H9 (cell line): ENCODE measurements around the gene GPRC5D. TPM values are rescaled to one million over a fixed set of nuclear protein-coding genes. Genes with fewer than 3 reads are reported as not detected.

Source experiments
- DNase-seq: peaks from one replicate; pipeline ENCODE4 v3.0.0-alpha.2; 2017
- H2AFZ ChIP-seq: one replicate; pipeline ENCODE4 v1.6.1; 2013; ENCODE audit warnings: mild to moderate bottlenecking, low read length, control low read depth, moderate library complexity
- H2AK5ac ChIP-seq: 2 replicates; pipeline ENCODE4 v1.6.1; 2013; ENCODE audit warnings: low read length, control low read depth, mixed read lengths; ENCODE audit not compliant: insufficient read length
- H2BK120ac ChIP-seq: one replicate; pipeline ENCODE4 v1.6.1; 2013; ENCODE audit warnings: low read depth, mild to moderate bottlenecking, low read length, control low read depth, inconsistent platforms; ENCODE audit not compliant: poor library complexity, severe bottlenecking
- H2BK12ac ChIP-seq: 2 replicates; pipeline ENCODE4 v1.6.1; 2013; ENCODE audit warnings: low read length, control low read depth, mixed read lengths, low read depth; ENCODE audit not compliant: insufficient read length
- H2BK15ac ChIP-seq: 2 replicates; pipeline ENCODE4 v1.6.1; 2013; ENCODE audit warnings: low read depth, low read length, control low read depth
- H2BK20ac ChIP-seq: one replicate; pipeline ENCODE4 v1.6.1; 2013; ENCODE audit warnings: low read depth, mild to moderate bottlenecking, low read length, control low read depth, inconsistent platforms; ENCODE audit not compliant: poor library complexity, severe bottlenecking
- H2BK5ac ChIP-seq: 2 replicates; pipeline ENCODE4 v1.6.1; 2013; ENCODE audit warnings: low read length, control low read depth, mixed read lengths; ENCODE audit not compliant: insufficient read length
- H3K14ac ChIP-seq: 2 replicates; pipeline ENCODE4 v1.6.1; 2013; ENCODE audit warnings: low read length, control low read depth; ENCODE audit not compliant: insufficient read depth
- H3K18ac ChIP-seq: 2 replicates; pipeline ENCODE4 v1.6.1; 2013; ENCODE audit warnings: low read depth, mild to moderate bottlenecking, mixed read lengths, low read length, control low read depth; ENCODE audit not compliant: insufficient read length
- H3K23ac ChIP-seq: 2 replicates; pipeline ENCODE4 v1.6.1; 2013; ENCODE audit warnings: low read length, control low read depth, mixed read lengths, low read depth; ENCODE audit not compliant: insufficient read length
- H3K23me2 ChIP-seq: 2 replicates; pipeline ENCODE4 v1.6.1; 2013; ENCODE audit warnings: low read depth, mild to moderate bottlenecking, mixed read lengths, low read length, control low read depth; ENCODE audit not compliant: insufficient read length, poor library complexity, severe bottlenecking
- H3K27ac ChIP-seq: 2 replicates; pipeline ENCODE4 v1.5.1; 2013; ENCODE audit warnings: low read length, control low read depth, mixed read lengths, low read depth; ENCODE audit not compliant: insufficient read length
- H3K27me3 ChIP-seq: 2 replicates; pipeline ENCODE4 v1.6.1; 2013; ENCODE audit warnings: low read length, control low read depth, inconsistent platforms; ENCODE audit not compliant: insufficient read depth
- H3K4ac ChIP-seq: 2 replicates; pipeline ENCODE4 v1.6.1; 2013; ENCODE audit warnings: low read depth, mild to moderate bottlenecking, control low read depth, inconsistent platforms, low read length, moderate library complexity
- H3K4me1 ChIP-seq: 2 replicates; pipeline ENCODE4 v1.6.1; 2013; ENCODE audit warnings: low read length, control low read depth, inconsistent platforms; ENCODE audit not compliant: insufficient read depth
- H3K4me2 ChIP-seq: 2 replicates; pipeline ENCODE4 v1.6.1; 2013; ENCODE audit warnings: low read length, control low read depth, mixed read lengths; ENCODE audit not compliant: insufficient read length, insufficient read depth
- H3K56ac ChIP-seq: 2 replicates; pipeline ENCODE4 v1.6.1; 2013; ENCODE audit warnings: low read depth, mild to moderate bottlenecking, mixed read lengths, low read length, control low read depth; ENCODE audit not compliant: insufficient read length
- H3K79me1 ChIP-seq: 2 replicates; pipeline ENCODE4 v1.6.1; 2013; ENCODE audit warnings: low read depth, mild to moderate bottlenecking, moderate library complexity, low read length, control low read depth, inconsistent platforms; ENCODE audit not compliant: insufficient read depth, poor library complexity, severe bottlenecking
- H3K79me2 ChIP-seq: 2 replicates; pipeline ENCODE4 v1.6.1; 2013; ENCODE audit warnings: low read length, control low read depth, inconsistent platforms; ENCODE audit not compliant: insufficient read depth
- H3K9ac ChIP-seq: 2 replicates; pipeline ENCODE4 v1.6.1; 2013; ENCODE audit warnings: low read length, control low read depth, mixed read lengths; ENCODE audit not compliant: insufficient read length; ENCODE audit errors: extremely low read depth
- H3K9me3 ChIP-seq: one replicate; pipeline ENCODE4 v1.6.1; 2013; ENCODE audit warnings: low read depth, low read length, inconsistent platforms; ENCODE audit not compliant: control insufficient read depth
- H3T11ph ChIP-seq: one replicate; pipeline ENCODE4 v1.6.1; 2013; ENCODE audit warnings: mild to moderate bottlenecking, low read length, control low read depth, inconsistent platforms
- H4K20me1 ChIP-seq: one replicate; pipeline ENCODE4 v1.6.1; 2013; ENCODE audit not compliant: control insufficient read depth, insufficient read length, insufficient read depth
- H4K5ac ChIP-seq: 2 replicates; pipeline ENCODE4 v1.6.1; 2013; ENCODE audit warnings: low read depth, mild to moderate bottlenecking, mixed read lengths, low read length, control low read depth; ENCODE audit not compliant: insufficient read length
- H4K8ac ChIP-seq: replicated peaks from 2 replicates; pipeline ENCODE4 v1.6.1; 2013; ENCODE audit warnings: low read length, control low read depth, mixed read lengths, low read depth; ENCODE audit not compliant: insufficient read length
- H4K91ac ChIP-seq: 2 replicates; pipeline ENCODE4 v1.6.1; 2013; ENCODE audit warnings: low read depth, mild to moderate bottlenecking, moderate library complexity, mixed read lengths, low read length, control low read depth; ENCODE audit not compliant: insufficient read length
- H3K27ac Mint-ChIP-seq, 3 experiments: 2 replicates in 2 of 3; 3 replicates in 1 of 3; pipeline ENCODE4 v1.8.0; 2020 to 2021; ENCODE audit warnings: mixed read lengths in 3 of 3, mild to moderate bottlenecking in 1 of 3, moderate library complexity in 1 of 3
- H3K27me3 Mint-ChIP-seq: 2 replicates; pipeline ENCODE4 v1.8.0; 2021; ENCODE audit warnings: low read depth, mild to moderate bottlenecking, moderate library complexity, mixed read lengths
- H3K36me3 Mint-ChIP-seq, 3 experiments: 2 replicates in 2 of 3; 3 replicates in 1 of 3; pipeline ENCODE4 v1.8.0; 2020 to 2021; ENCODE audit warnings: low read depth in 3 of 3, mixed read lengths in 3 of 3; ENCODE audit not compliant: insufficient read depth in 1 of 3
- H3K4me1 Mint-ChIP-seq, 2 experiments: 2 replicates each; pipeline ENCODE4 v1.8.0; 2020; ENCODE audit warnings: mixed read lengths in 2 of 2
- H3K4me3 Mint-ChIP-seq, 2 experiments: 2 replicates in 1 of 2; 3 replicates in 1 of 2; pipeline ENCODE4 v1.8.0; 2020 to 2021; ENCODE audit warnings: mild to moderate bottlenecking in 2 of 2, mixed read lengths in 2 of 2, moderate library complexity in 1 of 2
- H3K9me3 Mint-ChIP-seq, 2 experiments: 2 replicates in 1 of 2; 3 replicates in 1 of 2; pipeline ENCODE4 v1.8.0; 2020; ENCODE audit warnings: mild to moderate bottlenecking in 2 of 2, mixed read lengths in 2 of 2, moderate library complexity in 1 of 2
- WGBS: extraction: QIAGEN DNeasy Blood & Tissue Kit; methylation state at CpG from one replicate; pipeline ENCODE4 v1.1.7; 2013; ENCODE audit warnings: missing lambda C conversion rate, low lambda C conversion rate, mixed read lengths; ENCODE audit not compliant: insufficient read length; ENCODE audit errors: extremely low coverage; 5-methylcytosine and 5-hydroxymethylcytosine counted together
- total RNA-seq: library from RNA; stranded (reverse); gene quantifications from 2 replicates; pipeline ENCODE4 v1.2.1, GENCODE V29; 2021
- TF ChIP-seq, protein P1 (sequence below): fragments of 200-600 bp; sonication (generic); conservative IDR thresholded peaks from 3 replicates; pipeline ENCODE4 v1.8.0; 2021; ENCODE audit warnings: antibody characterized with exemption, mild to moderate bottlenecking

Gene GPRC5D
- total RNA-seq, 1 experiment from 2014 or later: not detected

DNA sequence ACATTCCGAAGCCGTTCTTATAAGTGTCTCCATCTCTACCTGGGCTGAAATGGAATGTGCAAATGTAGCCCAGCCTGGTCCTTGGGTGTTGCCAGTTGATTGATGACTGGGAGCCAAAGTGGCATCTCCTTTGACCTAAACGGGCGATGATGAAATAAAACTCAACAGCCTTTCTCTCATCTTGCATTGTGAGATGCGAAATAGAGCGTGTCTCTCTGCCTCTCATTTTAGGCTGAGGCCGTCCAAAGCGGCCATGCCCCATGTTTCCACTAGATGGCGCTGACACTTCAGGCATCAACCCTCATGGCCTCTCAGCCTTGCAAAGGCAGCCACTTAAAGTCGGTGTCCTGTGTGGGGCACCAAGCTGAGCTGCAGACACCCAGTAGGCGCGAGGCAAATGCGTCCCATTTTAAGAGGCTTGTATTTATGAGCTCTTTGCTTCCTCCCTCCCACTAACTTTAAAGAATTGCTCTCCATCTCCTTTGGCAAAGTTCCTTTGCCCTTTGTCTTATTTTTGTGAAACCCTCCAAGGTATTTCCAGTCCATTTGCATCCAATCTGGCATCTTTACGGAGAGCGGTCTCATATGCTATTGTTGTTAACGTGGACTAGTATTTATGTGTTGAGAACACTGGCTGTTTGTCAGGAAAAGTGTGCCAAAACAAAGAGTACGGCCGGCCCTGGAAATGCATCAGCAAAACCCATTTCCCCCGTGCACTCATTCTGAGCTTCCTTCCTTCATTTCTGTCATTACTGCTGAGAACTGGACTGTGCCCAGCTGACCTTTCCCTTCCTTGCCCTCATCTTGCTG, 35.6 kb downstream of the GPRC5D start:
- Histone ChIP-seq H4K91ac (no peak overlapping the region), H4K5ac (no peak overlapping the region), H2BK15ac (no peak overlapping the region), H3K79me1 (no peaks in the 10 kb centered on the region), H3K27me3 (no peaks in the 10 kb centered on the region), H2BK5ac (no peak overlapping the region), H2AK5ac (no peak overlapping the region), H4K20me1 (no peaks in the 10 kb centered on the region), H3K4ac (no peak overlapping the region), H3K18ac (no peak overlapping the region), H3K9ac (no peak overlapping the region), H3K4me1 (peaks cover 4% of the 10 kb centered on the region; the same call in 1 of the 2 replicates), H4K8ac (no peak overlapping the region), H2BK12ac (no peak overlapping the region), H2AFZ (no peak overlapping the region), H3K9me3 (no peaks in the 10 kb centered on the region), H3K14ac (no peak overlapping the region), H3K23ac (no peak overlapping the region), H2BK120ac (no peak overlapping the region), H3K79me2 (no peaks in the 10 kb centered on the region), H3K56ac (no peak overlapping the region), H2BK20ac (no peak overlapping the region), H3K27ac (no peak overlapping the region), H3K4me2 (no peak overlapping the region), H3T11ph (no peak overlapping the region), H3K23me2 (no peaks in the 10 kb centered on the region)
- Mint-ChIP-seq H3K9me3 (no peaks in the 10 kb centered on the region; a peak in 1 of 5 replicates), H3K36me3 (no peaks in the 10 kb centered on the region), H3K4me1 (peaks cover 17 to 28% of the 10 kb centered on the region in 2 experiments), H3K27ac (no peak overlapping the region), H3K4me3 (no peak overlapping the region), H3K27me3 (peaks cover 12% of the 10 kb centered on the region)
- DNase-seq: peak; percentile 91
- TF ChIP-seq, protein P1, sequence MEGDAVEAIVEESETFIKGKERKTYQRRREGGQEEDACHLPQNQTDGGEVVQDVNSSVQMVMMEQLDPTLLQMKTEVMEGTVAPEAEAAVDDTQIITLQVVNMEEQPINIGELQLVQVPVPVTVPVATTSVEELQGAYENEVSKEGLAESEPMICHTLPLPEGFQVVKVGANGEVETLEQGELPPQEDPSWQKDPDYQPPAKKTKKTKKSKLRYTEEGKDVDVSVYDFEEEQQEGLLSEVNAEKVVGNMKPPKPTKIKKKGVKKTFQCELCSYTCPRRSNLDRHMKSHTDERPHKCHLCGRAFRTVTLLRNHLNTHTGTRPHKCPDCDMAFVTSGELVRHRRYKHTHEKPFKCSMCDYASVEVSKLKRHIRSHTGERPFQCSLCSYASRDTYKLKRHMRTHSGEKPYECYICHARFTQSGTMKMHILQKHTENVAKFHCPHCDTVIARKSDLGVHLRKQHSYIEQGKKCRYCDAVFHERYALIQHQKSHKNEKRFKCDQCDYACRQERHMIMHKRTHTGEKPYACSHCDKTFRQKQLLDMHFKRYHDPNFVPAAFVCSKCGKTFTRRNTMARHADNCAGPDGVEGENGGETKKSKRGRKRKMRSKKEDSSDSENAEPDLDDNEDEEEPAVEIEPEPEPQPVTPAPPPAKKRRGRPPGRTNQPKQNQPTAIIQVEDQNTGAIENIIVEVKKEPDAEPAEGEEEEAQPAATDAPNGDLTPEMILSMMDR: peak; percentile 98
- no CpG with 5 or more reads among the region's 19 CpGs for WGBS
